RWPE1 (cell line): ENCODE results near the gene DUSP9.
"Not testable (repeated sequence)": the region's sequence is repeated elsewhere in the genome, so short reads cannot be mapped to it uniquely, and the experiment has no call there.

Experiments used
- CTCF ChIA-PET: fragments of 350-600 bp; sonication (Branson Sonifier 250); formaldehyde crosslinking; extraction: SDS; loops from one replicate; lab custom pipeline; 2021; lab: Yijun Ruan, JAX
- POLR2A ChIA-PET: fragments of 400-600 bp; formaldehyde crosslinking; extraction: SDS; loops from one replicate; lab custom pipeline; 2020; ENCODE audit warnings: antibody characterized with exemption; ENCODE audit not compliant: low non-redundant PET; lab: Yijun Ruan, JAX
- DNase-seq: peaks from one replicate; pipeline ENCODE4 v3.0.0; 2012; ENCODE audit warnings: low spot score
- H3K27ac ChIP-seq: fragments of 450-650 bp; 2 replicates; pipeline ENCODE4 v1.5.1; 2017
- TF ChIP-seq, protein P1 (sequence below): fragments of 450-650 bp; conservative IDR thresholded peaks from 2 replicates; pipeline ENCODE4 v1.5.1; 2017; ENCODE audit warnings: low read depth, mild to moderate bottlenecking

DUSP9 gene

DNA sequence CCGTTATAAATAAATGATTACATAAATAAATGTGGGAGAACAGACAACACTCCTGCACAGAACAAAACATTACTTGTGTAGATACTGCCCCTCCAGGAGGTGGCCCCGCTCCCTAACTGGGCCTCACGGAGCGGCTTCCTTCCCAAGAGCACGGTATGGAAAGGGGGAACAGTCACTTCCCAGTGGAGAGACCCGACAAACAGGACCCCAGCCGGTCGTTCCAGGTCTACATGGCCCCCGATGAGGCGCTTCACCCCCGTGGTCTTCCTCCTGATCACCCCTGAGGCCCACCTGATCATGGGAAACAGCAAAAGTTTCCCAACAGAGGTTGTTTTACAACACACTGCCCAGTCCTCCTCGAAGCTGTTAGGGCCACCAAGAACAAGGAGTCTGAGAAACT, 34.2 kb downstream of the DUSP9 start:
- H3K27ac ChIP-seq, result no peak overlapping the region
- ChIA-PET POLR2A (no interaction called here), CTCF (no interaction called here)
- DNase-seq, result no peak
- TF ChIP-seq, protein P1, sequence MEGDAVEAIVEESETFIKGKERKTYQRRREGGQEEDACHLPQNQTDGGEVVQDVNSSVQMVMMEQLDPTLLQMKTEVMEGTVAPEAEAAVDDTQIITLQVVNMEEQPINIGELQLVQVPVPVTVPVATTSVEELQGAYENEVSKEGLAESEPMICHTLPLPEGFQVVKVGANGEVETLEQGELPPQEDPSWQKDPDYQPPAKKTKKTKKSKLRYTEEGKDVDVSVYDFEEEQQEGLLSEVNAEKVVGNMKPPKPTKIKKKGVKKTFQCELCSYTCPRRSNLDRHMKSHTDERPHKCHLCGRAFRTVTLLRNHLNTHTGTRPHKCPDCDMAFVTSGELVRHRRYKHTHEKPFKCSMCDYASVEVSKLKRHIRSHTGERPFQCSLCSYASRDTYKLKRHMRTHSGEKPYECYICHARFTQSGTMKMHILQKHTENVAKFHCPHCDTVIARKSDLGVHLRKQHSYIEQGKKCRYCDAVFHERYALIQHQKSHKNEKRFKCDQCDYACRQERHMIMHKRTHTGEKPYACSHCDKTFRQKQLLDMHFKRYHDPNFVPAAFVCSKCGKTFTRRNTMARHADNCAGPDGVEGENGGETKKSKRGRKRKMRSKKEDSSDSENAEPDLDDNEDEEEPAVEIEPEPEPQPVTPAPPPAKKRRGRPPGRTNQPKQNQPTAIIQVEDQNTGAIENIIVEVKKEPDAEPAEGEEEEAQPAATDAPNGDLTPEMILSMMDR, result no peak

DNA sequence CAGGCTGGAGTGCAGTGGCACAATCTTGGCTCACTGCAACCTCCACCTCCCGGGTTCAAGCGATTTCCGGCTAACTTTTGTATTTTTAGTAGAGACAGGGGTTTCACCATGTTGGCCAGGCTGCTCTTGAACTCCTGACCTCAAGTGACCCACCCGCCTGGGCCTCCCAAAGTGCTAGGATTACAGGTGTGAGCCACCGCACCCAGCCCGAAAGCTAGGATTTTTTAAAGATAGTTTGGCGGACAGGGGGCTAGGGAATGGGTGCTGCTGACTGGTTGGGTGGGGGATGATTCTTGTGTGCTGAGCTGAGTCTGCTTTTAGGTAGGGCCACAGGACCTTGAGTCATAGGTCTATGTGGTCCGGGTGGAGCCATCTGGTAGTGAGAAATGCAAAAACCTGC, 36.5 kb downstream of the DUSP9 start:
- DNase-seq, POLR2A ChIA-PET, H3K27ac ChIP-seq: not testable (repeated sequence)
- CTCF ChIA-PET, result interaction anchor here (0.6 kb wide), 1 partner anchor 16 kb away, joined by 3 read pairs; no protein-coding TSS in a partner anchor

DNA sequence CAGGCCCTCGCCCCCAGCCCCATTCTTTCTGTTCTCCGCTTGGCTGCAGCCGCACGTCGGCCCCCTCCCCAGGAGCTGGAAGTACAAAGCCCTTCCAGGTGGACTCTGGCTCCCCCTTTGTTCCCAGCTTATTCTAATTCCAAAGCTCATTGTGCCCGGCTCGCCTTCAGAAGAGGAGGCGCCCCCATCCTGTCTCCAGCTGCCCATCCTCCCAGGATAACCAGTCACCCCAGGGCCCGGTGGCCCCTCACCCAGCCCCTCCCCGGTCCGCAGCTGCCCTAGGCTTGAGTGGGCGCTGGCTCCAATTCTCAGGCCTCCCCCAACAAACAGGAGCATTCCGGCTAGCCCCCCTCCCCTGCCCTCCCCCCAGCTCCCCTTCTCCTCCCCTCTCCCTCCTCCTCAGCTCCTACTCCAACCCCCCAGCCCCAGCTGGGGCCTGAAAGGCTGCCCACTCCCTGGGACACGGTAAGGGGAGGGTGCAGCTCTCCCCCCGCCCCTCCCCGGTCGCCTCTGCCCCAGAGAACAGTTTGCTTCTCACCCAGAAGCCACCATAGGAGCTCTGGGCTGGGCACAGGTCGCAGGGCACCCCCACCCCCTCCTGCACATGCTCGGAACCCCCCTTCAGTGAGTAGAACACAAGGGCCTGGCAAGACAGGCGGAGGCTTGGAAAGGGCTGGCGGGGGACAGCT, 37.6 kb downstream of the DUSP9 start:
- no peak for DNase-seq
- POLR2A ChIA-PET, result interaction anchor here (0.6 kb wide), 1 partner anchor 85 kb away, joined by 4 read pairs; no protein-coding TSS in a partner anchor
- CTCF ChIA-PET, result no interaction called here
- no peak overlapping the region for H3K27ac ChIP-seq
- TF ChIP-seq, protein P1, result no peak

DNA sequence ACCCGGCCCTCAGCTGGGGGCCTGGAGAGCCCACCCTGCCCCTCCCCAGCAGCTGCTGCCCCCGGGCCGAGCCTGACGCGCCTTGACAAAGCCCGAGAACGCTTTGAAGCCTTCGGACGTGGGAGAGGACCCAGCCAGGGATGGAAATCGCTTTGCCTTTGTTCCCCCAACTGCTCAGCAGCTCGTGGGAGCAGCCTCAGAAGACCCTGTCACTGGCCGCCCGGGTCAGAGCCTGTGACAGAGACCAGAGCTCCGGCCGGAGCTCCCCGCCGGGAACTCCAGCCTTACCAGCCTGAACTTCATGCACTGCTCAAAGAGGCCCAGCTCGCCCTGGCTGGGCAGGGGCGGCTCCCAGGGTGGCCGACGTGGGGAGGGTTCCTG, 38.1 kb downstream of the DUSP9 start:
- POLR2A ChIA-PET, result no interaction called here
- H3K27ac ChIP-seq, result no peak overlapping the region
- CTCF ChIA-PET, result no interaction called here
- DNase-seq, result no peak
- TF ChIP-seq, protein P1, result no peak

DNA sequence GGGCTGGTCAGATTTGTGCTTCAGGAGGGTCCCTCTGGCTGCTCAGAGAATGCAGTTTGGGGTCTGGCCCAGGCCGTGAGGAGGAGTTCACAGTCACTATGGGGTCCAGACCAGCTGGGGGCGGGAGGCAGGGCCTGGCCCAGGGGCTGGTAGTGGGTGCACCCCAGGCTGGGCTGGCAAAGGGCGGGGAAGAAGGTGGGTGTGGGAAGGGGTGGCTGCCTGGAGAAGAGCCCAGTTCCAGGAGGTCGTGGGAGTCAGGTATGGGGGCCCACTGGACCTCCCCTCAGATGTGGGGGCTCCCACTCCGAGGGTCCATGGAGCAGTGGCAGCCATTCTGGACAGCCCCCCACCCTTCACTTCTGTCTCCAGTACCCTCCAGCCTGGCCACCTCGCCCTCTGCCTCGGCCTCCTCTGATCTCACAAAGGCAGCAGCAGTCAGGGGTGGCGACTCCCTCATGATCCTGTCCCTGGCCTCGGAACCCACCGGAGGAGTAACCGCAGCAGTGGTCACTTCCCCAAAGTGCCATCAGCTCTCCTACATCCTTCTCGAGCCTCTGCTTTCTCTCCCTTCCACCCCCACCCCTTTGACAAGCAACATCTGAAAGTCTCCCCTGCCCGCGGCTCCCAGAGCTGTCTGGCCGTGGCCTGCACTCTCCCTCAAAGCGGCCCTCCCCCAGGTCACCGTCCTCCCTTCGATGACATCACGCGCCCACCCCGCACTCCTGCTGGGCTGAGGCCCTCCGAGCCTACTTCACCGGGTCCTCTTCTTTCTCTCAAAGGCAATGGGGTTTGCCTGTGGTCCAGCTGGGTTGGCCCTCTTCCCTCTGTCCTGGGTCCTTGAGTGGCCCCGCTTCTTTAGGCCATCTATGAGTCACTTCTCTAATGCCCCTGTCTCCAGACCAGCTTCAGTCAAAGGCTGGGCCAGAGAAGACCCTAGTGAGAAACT, 39.0 kb downstream of the DUSP9 start:
- ChIA-PET CTCF (interaction anchor here (1.0 kb wide), 1 partner anchor 16 kb away, joined by 4 read pairs; no protein-coding TSS in a partner anchor), POLR2A (no interaction called here)
- DNase-seq, result no peak
- TF ChIP-seq, protein P1, result no peak
- H3K27ac ChIP-seq, result peak overlapping the region; percentile 53

DNA sequence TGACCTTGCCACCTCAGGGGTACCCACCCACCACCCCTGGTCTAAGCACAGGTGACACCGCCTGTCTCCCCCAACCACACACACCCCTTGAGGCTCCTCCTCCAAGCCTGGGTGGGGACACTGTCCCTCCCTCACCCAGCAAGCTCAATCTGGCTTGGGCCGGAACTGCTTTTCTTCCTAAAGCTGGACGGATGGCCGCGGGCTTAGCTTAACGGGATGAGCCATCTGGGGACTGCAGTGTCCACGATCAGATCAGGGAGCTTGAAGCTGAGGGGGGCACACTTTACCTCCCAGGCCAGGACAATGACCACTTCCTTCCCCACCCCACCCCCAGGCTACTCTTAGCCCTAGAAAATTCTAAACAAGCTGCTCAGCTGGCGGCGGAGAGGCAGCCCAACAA, 39.7 kb downstream of the DUSP9 start:
- peak overlapping the region; percentile 53 for H3K27ac ChIP-seq
- CTCF ChIA-PET, result interaction anchor here (1.0 kb wide), 1 partner anchor 17 kb away, joined by 4 read pairs; no protein-coding TSS in a partner anchor
- TF ChIP-seq, protein P1, result no peak
- no peak for DNase-seq
- POLR2A ChIA-PET, result no interaction called here
